Activated CD8-positive, alpha-beta memory T cell treated with anti-CD3 and anti-CD28 coated beads for 36 hours (primary cell): ENCODE measurements around the gene GEN1. TPM values are rescaled to one million over a fixed set of nuclear protein-coding genes. Genes with fewer than 3 reads are reported as not detected.
"Not testable (repeated sequence)": the region's sequence is repeated elsewhere in the genome, so short reads cannot be mapped to it uniquely, and the experiment has no call there.

ENCODE experiments used
- CTCF ChIA-PET: fragments of 350-600 bp; sonication (Branson Sonifier 250); formaldehyde crosslinking; loops from one replicate; lab custom pipeline; 2021; ENCODE audit warnings: antibody characterized with exemption; lab: Charles Lee
- POLR2A ChIA-PET: fragments of 350-600 bp; sonication (Branson Sonifier 250); formaldehyde crosslinking; loops from one replicate; lab custom pipeline; 2021; ENCODE audit warnings: antibody characterized with exemption; lab: Charles Lee
- total RNA-seq, 2 experiments: library from RNA; stranded (reverse); gene quantifications; one replicate each; pipeline ENCODE4 v1.2.3, GENCODE V29; 2021

GEN1 gene
- total RNA-seq, 2 experiments from 2014 or later, result 28.2 to 29.2 TPM

DNA sequence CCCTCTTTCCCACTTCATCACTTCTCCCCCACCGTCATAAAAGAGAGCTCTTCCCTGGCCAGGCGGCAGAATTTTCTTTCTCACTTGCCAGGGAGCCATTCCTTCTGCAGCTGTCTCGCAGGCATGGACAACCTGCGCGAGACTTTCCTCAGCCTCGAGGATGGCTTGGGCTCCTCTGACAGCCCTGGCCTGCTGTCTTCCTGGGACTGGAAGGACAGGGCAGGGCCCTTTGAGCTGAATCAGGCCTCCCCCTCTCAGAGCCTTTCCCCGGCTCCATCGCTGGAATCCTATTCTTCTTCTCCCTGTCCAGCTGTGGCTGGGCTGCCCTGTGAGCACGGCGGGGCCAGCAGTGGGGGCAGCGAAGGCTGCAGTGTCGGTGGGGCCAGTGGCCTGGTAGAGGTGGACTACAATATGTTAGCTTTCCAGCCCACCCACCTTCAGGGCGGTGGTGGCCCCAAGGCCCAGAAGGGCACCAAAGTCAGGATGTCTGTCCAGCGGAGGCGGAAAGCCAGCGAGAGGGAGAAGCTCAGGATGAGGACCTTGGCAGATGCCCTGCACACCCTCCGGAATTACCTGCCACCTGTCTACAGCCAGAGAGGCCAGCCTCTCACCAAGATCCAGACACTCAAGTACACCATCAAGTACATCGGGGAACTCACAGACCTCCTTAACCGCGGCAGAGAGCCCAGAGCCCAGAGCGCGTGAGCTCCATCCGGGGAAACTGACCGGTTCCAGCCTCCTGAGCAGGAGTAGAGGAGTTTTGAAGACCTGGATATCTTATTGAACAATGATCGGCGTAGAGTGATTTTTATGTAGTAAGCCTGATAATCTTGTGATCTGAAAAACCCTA is 62.7 kb downstream of the GEN1 start, which contains the start of gene MSGN1:
TSS of gene MSGN1 (plus strand) at position 65 of the 850 bp plus-strand sequence. CDS start at position 124, 59 bp downstream.
- ChIA-PET CTCF (no interaction called here), POLR2A (no interaction called here)

DNA sequence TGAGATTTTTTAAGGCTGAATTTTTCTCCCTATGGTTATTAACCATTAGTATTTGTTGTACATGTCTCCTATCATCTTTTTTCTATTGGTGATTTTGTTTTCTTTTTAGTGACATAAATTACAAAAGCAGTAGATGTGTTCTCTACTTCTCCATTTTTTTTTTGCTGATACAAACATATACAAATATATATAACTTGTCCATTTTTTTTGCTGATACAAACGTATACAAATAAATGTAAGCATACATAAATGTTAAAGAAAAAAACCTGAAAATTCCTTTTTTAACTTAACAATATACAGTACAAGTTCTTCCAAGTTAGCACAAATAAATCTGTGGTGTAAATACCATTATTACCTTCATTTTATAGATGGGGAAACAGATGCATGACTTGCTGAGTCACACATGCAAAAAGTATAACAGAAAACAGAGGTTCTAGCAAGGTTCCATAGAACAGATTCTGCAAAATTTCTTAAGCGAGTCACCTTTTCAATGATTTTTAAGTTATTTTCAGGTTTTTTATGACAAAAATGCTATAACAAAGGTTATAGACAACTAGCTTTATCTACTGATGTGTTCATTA is 64.4 kb downstream of the GEN1 start:
- POLR2A ChIA-PET, result no interaction called here
- CTCF ChIA-PET, result no interaction called here

DNA sequence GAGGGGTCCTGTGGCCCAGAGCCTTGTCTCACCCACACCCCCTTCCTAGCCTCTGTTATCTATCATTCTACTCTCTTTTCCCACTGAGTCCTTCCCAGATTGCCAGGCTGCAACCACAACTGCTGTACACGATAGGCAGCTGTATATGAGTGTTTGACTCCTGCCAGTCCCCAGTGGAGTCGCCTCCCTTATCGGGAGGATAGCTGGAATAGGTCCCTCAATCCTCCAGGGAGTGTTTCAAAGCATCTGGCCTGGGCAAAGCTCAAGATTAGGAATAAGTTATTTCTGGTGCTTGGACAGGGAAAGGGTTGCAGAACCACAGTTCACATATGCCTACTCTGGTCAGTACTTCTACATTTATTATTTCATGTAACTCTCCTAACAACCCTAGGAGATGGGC is 67.1 kb downstream of the GEN1 start:
- CTCF ChIA-PET, result interaction anchor here (1.6 kb wide), 1 partner anchor 102 kb away, joined by 4 read pairs; no protein-coding TSS in a partner anchor
- POLR2A ChIA-PET, result no interaction called here

DNA sequence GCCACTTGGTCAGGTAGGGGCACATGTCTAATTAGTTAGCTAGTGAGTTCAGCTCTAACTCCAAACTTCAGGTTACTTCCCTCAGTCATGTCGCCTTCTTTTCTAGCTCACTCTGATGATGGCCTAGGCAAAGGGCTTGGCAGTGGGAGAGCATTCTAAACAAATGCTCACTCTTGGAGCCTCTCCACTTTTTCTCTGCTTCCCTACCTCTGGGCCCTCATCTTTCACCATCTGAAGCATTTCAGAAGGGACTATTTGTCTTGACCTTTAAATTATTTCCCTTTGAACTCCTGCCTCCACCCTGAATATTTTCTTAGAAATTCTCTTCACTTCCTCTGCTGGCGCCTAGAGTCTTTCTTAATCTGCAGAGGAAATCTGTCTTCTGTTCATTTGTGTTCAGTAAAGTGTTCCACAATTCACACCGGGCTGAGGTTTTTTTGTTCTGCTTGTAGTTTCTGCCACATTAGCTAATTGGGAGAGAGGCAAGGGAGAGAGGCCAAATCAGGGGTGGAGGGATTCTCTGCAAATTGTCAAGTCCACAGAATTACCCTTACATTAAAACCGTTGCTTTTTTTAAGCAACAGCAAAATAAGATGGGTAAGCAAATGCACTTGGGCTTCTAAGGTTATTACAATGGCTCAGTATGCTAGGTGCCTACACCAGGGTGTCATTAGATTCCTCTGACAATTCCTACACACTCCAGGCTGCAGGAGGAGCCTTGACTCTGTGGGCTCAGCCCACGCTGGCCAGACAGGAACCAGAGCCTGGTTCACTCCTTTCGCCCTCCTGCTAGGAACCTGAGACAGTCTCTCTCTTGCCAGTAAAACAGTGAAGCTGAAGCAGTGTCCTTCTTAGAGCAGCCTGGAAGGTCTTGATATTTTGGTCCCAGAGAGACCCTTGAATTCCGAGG is 67.9 kb downstream of the GEN1 start:
- ChIA-PET POLR2A (no interaction called here), CTCF (interaction anchor here (1.6 kb wide), 1 partner anchor 103 kb away, joined by 4 read pairs; no protein-coding TSS in a partner anchor)

DNA sequence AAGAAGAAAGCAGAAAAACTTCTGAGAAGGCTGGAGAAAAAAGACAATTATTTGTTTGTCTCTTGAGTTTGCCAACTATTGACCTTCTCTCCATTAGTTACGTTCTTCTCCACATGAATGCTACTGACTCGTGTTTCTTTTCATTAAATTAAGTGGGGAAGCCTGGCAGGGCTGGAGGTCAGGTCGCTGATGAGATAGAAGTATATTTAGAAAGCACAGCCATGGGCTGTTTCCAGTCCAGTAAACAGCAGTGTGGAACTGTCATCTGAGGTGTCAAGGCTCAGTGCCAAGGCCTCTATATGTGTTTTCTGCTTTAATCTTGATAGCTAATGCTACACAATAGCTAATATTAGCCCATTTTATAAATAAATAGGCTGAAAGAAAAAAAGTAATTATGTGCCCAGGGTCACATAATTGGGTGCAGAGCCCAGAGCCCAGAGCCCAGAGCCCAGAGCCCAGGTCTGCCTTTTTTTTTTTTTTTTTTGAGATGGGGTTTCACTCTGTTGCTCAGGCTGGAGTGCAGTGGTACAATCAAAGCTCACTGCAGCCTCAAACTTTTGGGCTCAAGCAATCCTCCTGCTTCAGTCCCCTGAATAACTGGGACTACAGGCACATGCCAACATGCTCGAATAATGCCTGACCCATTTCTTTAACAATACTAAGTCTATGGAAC is 68.6 kb downstream of the GEN1 start:
- CTCF ChIA-PET, result no interaction called here
- POLR2A ChIA-PET, result no interaction called here

DNA sequence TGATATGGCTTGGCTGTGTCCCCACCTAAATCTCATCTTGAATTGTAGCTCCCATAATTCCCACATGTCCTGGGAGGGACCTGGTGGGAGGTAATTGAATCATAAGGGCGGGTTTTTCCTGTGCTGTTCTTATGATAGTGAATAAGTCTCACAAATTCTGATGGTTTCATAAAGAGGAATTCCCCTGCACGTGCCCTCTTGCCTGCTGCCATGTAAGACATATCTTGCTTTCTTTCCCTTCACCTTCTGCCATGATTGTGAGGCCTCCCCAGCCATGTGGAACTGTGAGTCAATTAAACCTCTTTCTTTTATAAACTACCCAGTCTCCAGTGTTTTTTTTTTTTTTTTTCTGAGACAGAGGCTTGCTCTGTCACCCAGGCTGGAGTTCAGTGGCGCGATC is 69.7 kb downstream of the GEN1 start:
- POLR2A ChIA-PET, CTCF ChIA-PET: not testable (repeated sequence)

DNA sequence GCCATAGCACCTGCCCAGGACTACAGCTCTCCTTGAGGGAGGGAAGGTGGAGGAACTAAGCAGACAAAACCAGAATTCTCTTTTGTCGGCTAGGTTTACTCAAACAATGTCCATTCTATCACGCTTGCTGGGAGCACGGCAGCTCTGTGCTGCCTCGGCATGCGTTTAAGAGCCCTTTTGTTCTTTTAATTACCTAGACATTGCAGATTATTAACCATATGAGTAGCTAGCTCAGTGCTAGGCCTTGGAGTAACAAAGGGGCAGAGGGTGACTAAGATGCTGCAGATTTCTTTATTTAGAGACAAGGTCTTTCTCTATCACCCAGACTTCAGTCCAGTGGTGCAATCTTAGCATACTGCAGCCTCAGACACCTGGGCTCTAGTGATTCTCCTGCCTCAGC is 73.4 kb downstream of the GEN1 start:
- CTCF ChIA-PET, result no interaction called here
- POLR2A ChIA-PET, result no interaction called here

DNA sequence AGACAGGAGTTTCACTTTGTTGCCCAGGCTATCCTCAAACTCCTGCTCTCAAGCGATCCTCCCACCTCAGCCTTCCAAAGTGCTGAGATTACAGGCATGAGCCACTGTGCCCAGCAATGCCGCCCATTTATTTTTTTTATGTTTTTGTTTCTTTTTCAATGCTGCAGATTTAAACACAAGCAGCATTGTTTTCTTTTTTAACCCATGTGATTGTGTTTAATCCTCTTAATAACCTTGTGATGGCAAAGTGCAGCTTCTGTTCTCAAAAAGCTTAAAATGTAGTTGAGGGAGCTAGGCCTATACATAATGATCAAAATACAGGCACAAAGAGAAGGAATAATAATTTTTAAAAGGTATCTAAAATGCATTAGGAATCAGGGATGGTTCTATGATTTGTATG is 73.8 kb downstream of the GEN1 start:
- CTCF ChIA-PET, result no interaction called here

DNA sequence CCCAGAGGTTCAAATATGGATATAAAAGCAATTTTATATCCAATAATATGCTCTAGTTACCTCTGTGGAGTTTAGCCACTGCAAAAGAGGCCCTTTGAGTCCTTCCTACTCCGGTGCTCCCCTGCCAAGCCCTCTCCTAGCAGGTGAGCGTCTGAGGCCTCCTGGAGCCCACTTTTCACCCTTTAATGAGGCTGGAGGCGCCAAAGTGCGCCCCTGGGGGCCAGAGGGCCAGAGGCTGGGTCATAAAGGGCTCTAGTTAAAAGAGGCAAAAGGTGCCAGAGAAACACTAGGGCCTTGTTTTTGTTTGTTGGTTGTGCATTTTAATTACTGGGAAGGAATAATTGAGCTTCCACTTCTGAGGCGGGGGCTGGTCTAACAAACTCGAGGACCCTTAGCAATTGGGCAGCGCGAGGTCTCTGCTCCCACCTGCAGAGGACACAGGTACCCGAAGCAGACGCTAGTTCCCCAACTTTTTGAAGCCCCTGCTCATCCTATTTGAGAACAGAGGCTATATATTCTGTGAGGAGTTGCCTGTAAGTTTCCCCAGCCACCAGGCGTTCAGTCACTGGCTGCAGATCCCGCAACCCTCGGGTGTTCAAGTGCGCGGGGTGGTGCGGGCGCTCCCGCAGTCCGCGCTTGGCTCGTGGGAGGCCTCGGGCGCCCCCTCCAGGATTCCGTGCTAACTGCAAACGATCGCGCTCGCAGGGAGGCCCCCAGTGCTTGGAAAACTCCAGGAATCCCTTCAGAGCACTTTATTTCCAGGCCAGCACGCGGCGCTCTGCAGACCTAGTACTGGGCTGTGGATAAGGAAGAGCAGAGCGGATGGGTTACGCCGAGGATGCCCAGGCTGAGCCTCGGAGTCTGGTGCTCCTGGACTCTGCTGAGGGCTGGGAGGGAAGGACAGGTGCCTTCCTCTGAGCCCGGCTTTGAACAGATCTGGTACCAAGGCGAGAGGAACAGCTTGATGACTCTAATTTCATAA is 76.4 kb downstream of the GEN1 start:
- POLR2A ChIA-PET, result no interaction called here
- CTCF ChIA-PET, result interaction anchor here (0.6 to 1.2 kb wide), 4 partner anchors 10 to 491 kb away, joined by 3 read pairs; no protein-coding TSS in a partner anchor

More for the DNA sequence above, 73.8 kb downstream of the GEN1 start:
- POLR2A ChIA-PET, result no interaction called here

DNA sequence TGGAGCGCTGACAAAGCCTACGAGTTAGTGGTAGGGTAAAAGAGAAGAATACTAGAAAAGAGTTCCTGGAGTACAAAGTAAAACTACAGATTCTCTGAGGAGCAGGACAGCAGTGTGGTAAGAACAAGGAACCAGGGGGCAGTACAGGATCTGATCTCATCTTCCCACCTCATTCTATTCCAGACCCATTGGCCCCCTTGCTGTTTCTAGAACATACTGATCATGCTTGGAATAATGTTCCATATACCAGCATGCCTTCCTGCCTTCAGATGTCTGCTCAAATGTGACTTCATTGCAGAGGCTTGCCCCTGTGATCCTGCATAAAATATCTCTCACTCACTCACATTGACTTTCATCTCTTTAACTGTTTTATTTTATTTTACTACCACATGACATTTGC is 81.6 kb downstream of the GEN1 start:
- ChIA-PET POLR2A (no interaction called here), CTCF (no interaction called here)

Other genes with a start within 250 kb of the GEN1 start
- gene RAD51AP2, start 235.7 kb upstream of the GEN1 start, total RNA-seq, result not detected
- gene VSNL1, start 213.4 kb upstream of the GEN1 start, total RNA-seq, result not detected
- gene SMC6, start 328 bp upstream of the GEN1 start, total RNA-seq, result 10 to 100 TPM; 22.4 to 25.8 TPM
- gene MSGN1, start 62.3 kb downstream of the GEN1 start, total RNA-seq, result not detected
- gene KCNS3, start 124.5 kb downstream of the GEN1 start, total RNA-seq, result not detected